ENCODE data around the gene SMG9.

DNA sequence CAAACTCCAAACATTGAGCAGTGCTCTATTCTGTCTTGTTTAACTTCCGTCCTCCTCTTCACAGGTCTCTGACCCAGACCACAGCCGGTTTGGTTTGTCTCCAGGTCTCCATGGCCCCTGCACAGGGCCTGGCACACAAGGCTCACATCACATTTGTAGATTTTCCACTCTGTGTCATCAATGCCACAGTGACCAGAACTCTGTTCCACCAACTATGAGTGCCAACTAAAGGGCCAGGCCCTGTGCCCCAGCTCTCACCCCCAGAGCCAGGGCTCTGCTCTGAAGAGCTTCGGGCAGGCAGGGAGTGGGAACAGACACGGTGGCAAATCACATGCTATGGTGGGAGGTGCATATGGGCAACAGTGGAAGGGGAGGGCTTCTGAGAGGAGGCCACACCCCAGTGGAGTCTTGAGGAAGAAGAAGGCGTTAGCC is 16.0 kb downstream of the SMG9 start:
- TF ChIP-seq, protein P1, sequence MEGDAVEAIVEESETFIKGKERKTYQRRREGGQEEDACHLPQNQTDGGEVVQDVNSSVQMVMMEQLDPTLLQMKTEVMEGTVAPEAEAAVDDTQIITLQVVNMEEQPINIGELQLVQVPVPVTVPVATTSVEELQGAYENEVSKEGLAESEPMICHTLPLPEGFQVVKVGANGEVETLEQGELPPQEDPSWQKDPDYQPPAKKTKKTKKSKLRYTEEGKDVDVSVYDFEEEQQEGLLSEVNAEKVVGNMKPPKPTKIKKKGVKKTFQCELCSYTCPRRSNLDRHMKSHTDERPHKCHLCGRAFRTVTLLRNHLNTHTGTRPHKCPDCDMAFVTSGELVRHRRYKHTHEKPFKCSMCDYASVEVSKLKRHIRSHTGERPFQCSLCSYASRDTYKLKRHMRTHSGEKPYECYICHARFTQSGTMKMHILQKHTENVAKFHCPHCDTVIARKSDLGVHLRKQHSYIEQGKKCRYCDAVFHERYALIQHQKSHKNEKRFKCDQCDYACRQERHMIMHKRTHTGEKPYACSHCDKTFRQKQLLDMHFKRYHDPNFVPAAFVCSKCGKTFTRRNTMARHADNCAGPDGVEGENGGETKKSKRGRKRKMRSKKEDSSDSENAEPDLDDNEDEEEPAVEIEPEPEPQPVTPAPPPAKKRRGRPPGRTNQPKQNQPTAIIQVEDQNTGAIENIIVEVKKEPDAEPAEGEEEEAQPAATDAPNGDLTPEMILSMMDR (IDR thresholded peaks at IDR 0.05): no peak
- TF ChIP-seq POLR2A (IDR thresholded peaks at IDR 0.05): no peak

Data from right lobe of liver (tissue), 4 donors.